ENCODE data around the gene RAP1GAP2. TPM values are rescaled to one million over a fixed set of nuclear protein-coding genes. Genes with fewer than 3 reads are reported as not detected.

The RAP1GAP2 gene
- total and polyA plus RNA-seq, 2 of the 8 experiments (the other 6 are each of a cell fraction or from before 2014, with no cell fraction given) = 24.0 to 63.8 TPM

DNA sequence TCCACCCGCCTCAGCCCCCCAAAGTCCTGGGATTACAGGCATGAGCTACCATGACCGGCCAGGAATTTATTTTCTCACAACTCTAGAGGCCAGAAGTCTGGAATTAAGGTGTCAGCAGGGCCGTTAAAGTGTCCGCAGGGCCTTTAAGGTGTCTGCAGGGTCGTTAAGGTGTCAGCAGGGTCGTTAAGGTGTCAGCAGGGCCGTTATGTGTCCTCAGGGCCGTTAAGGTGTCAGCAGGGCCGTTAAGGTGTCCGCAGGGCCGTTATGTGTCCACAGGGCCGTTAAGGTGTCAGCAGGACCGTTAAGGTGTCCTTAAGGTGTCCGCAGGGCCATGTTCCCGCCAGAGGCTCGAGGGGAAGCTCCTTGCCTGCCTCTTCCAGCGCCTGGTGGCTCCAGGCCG lies 125.2 kb downstream of the RAP1GAP2 start:
- Histone ChIP-seq H3K4me1 (replicated peaks in 1 of 4; ENCODE audit: control insufficient read depth in 3 of 4, insufficient read depth in 4 of 4, low read length in 3 of 4) (peaks cover 0 to 3% (median 3%) of the 10 kb centered on the region in 4 experiments; a peak in 6 of 7 replicates), H2AK5ac (ENCODE audit: low read depth, low read length) (no peak overlapping the region), H3K9me3 (ENCODE audit: insufficient read depth in 2 of 2, low read depth in 1 of 2, low read length in 1 of 2) (no peaks in the 10 kb centered on the region), H2BK12ac (ENCODE audit: low read depth, low read length) (no peak overlapping the region), H3K9ac (replicated peaks in 1 of 4; ENCODE audit: extremely low read depth in 1 of 4, low read depth in 3 of 4, low read length in 3 of 4) (no peak overlapping the region), H3K18ac (ENCODE audit: extremely low read depth, low read length) (no peak overlapping the region), H3K36me3 (ENCODE audit: control insufficient read depth in 2 of 4, insufficient read depth in 4 of 4, low read length in 3 of 4) (no peaks in the 10 kb centered on the region), H4K91ac (replicated peaks; ENCODE audit: insufficient read length, low read length) (no peak overlapping the region), H4K20me1 (replicated peaks in 1 of 2; ENCODE audit: control insufficient read depth in 1 of 2, insufficient read depth in 2 of 2, low read length in 2 of 2) (peaks cover 5 to 12% of the 10 kb centered on the region in 2 experiments), H4K8ac (ENCODE audit: extremely low read depth, insufficient read depth, low read length) (no peak overlapping the region; the same call in 1 of the 2 replicates), H2BK15ac (ENCODE audit: low read length) (no peak overlapping the region), H3K79me2 (ENCODE audit: control insufficient read depth in 1 of 2, insufficient read depth in 2 of 2, low read length in 2 of 2) (peaks cover 0 to 18% of the 10 kb centered on the region in 2 experiments; a peak in 1 of 4 replicates), H3K14ac (ENCODE audit: insufficient read length) (no peak overlapping the region), H3K4me2 (ENCODE audit: insufficient read depth in 1 of 2, low read depth in 2 of 2, low read length in 2 of 2) (no peak overlapping the region), H3K4ac (replicated peaks; ENCODE audit: insufficient read length, low read depth, low read length) (no peak overlapping the region), H2BK5ac (ENCODE audit: low read depth, low read length) (no peak overlapping the region), H3K27me3 (replicated peaks in 1 of 4; ENCODE audit: control insufficient read depth in 3 of 4, extremely low read depth in 1 of 4, insufficient read depth in 3 of 4, low read length in 3 of 4) (no peaks in the 10 kb centered on the region), H3K79me1 (ENCODE audit: low read depth, low read length) (peaks cover 8% of the 10 kb centered on the region), H4K5ac (ENCODE audit: insufficient read length, low read depth, low read length) (no peak overlapping the region), H2AFZ (ENCODE audit: low read length) (no peak overlapping the region), H2BK120ac (replicated peaks; ENCODE audit: low read depth, low read length) (no peak overlapping the region), H3K23ac (ENCODE audit: insufficient read length) (no peak overlapping the region), H2BK20ac (ENCODE audit: low read length) (no peak overlapping the region), H3K56ac (replicated peaks; ENCODE audit: insufficient read length, low read depth, low read length) (no peak overlapping the region), H3K4me3 (ENCODE audit: extremely low read depth in 1 of 4, insufficient read depth in 2 of 4, low read depth in 3 of 4, low read length in 4 of 4) (no peak overlapping the region), H3K27ac (ENCODE audit: low read depth, low read length) (no peak overlapping the region), H3K23me2 (ENCODE audit: low read depth, low read length) (no peaks in the 10 kb centered on the region; the same call in 1 of the 2 replicates)
- WGBS, 2 experiments (ENCODE audit: extremely low coverage in 1 of 2, insufficient coverage in 1 of 2, insufficient read length in 1 of 2, insufficient replicate concordance in 2 of 2, low coverage in 1 of 2, low lambda C conversion rate in 2 of 2, missing lambda C conversion rate in 1 of 2) = 84% methylated on average over 18 of the region's 18 CpGs; no CpG with 5 or more reads in 1 of the 2 experiments
- no peak for TF ChIP-seq SUZ12 (IDR thresholded peaks at IDR 0.05; ENCODE audit: low read length)
- no peak for TF ChIP-seq TEAD4 (IDR thresholded peaks at IDR 0.05; ENCODE audit: low read depth, low read length)
- no peak for TF ChIP-seq JUND (IDR thresholded peaks at IDR 0.05; ENCODE audit: low read length)
- TF ChIP-seq NANOG (IDR thresholded peaks at IDR 0.05; ENCODE audit: insufficient read depth, low read depth, low read length, poor library complexity, severe bottlenecking) = peak; percentile 18
- TF ChIP-seq JUN (IDR thresholded peaks at IDR 0.05; ENCODE audit: low read depth, low read length) = no peak
- no peak for TF ChIP-seq SP1 (IDR thresholded peaks at IDR 0.05; ENCODE audit: low read depth, low read length)
- FAIRE-seq = no peak
- ChIA-PET POLR2A (ENCODE audit: partially characterized antibody) (no interaction called here), CTCF (ENCODE audit: partially characterized antibody) (interaction anchor here (0.9 to 18.1 kb wide), 5 partner anchors 9 to 72 kb away, joined by 3 to 233 read pairs (median 4); no protein-coding TSS in a partner anchor)
- no peak for DNase-seq (ENCODE audit: low read depth in 1 of 2, low spot score in 2 of 2)
